Measurements from ENCODE around the gene UBL4B. TPM values are rescaled to one million over a fixed set of nuclear protein-coding genes. Genes with fewer than 3 reads are reported as not detected.
A peak's percentile ranks its signal among the peaks of the same experiment; 100 is the strongest.

UBL4B gene
- polyA plus RNA-seq, 1 experiment = 34.8 TPM

DNA sequence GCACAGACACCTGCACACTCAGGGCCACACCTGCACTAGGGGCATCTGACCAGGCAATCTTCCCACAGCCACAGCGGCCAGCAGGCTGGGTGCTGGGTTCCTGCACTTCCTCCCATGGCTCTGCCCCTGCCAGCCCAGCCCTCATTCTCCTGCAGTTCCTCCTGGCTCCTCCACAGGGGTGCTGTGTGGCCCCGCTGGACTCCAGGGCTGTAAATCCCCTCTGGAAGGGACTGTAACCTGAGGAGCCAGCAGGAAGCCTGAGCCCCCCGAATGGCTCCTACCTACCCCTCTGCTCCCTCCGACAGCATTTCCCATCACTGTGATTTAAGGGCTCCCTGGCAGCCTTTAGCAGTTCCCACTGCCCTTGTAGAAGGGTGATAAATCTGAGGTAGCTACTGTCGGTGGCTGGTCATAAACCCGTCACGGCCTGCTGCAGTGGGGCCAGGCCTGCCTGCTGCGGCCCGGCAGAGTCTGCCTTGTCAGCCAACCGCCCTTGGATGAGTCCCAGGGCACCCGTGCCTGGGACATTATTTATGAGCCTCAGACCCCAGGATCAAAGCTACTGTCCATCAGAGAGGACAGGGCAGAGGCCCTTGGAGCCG lies 8.8 kb downstream of the UBL4B start:
- DNase-seq (ENCODE audit: low read depth) = no peak
- Histone ChIP-seq H3K27me3 (ENCODE audit: control insufficient read depth, insufficient read depth, low read length) (no peaks in the 10 kb centered on the region), H3K36me3 (ENCODE audit: control insufficient read depth, insufficient read depth, low read length) (no peaks in the 10 kb centered on the region), H3K4me3 (ENCODE audit: low read depth, low read length) (no peak overlapping the region)
- TF ChIP-seq, protein P1, sequence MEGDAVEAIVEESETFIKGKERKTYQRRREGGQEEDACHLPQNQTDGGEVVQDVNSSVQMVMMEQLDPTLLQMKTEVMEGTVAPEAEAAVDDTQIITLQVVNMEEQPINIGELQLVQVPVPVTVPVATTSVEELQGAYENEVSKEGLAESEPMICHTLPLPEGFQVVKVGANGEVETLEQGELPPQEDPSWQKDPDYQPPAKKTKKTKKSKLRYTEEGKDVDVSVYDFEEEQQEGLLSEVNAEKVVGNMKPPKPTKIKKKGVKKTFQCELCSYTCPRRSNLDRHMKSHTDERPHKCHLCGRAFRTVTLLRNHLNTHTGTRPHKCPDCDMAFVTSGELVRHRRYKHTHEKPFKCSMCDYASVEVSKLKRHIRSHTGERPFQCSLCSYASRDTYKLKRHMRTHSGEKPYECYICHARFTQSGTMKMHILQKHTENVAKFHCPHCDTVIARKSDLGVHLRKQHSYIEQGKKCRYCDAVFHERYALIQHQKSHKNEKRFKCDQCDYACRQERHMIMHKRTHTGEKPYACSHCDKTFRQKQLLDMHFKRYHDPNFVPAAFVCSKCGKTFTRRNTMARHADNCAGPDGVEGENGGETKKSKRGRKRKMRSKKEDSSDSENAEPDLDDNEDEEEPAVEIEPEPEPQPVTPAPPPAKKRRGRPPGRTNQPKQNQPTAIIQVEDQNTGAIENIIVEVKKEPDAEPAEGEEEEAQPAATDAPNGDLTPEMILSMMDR (IDR thresholded peaks at IDR 0.05; ENCODE audit: insufficient read depth, low read depth, low read length) = no peak
- ChIA-PET CTCF (interaction anchor here (1.0 to 1.2 kb wide), 2 partner anchors 8 to 91 kb away, joined by 3 read pairs; no protein-coding TSS in a partner anchor), POLR2A (no interaction called here)

DNA sequence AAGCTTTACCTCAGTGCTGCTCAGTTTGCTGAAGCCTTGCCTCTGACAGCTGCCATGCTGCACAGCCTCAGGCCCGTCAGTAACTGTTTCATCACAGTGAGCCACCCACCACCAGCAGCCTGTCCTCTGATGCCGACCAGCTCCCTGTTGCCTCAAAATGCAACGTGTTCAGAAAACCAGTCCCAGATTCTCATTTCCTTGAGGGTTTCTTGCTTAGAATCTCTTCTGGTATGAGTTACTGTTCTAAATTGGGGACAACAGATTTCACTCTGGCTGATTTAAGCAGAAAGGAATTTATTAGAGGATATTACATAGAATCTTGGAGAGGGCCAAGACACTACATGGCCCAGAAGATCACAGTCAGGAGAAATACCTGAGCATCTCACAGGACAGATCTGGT lies 11.0 kb downstream of the UBL4B start:
- Histone ChIP-seq H3K27me3 (ENCODE audit: control insufficient read depth, insufficient read depth, low read length) (peaks cover 2% of the 10 kb centered on the region), H3K4me3 (ENCODE audit: low read depth, low read length) (no peak overlapping the region), H3K36me3 (ENCODE audit: control insufficient read depth, insufficient read depth, low read length) (no peaks in the 10 kb centered on the region)
- ChIA-PET POLR2A (no interaction called here), CTCF (interaction anchor here (0.6 to 1.5 kb wide), 10 partner anchors 11 to 288 kb away, joined by 3 to 4 read pairs (median 3); no protein-coding TSS in a partner anchor)
- TF ChIP-seq, protein P1 (IDR thresholded peaks at IDR 0.05; ENCODE audit: insufficient read depth, low read depth, low read length) = no peak
- DNase-seq (ENCODE audit: low read depth) = peak; percentile 65

- ChIA-PET POLR2A (no interaction called here), CTCF (interaction anchor here (1.4 to 2.6 kb wide), 3 partner anchors 10 to 74 kb away, joined by 4 to 6 read pairs (median 5); no protein-coding TSS in a partner anchor)
- no peak for DNase-seq (ENCODE audit: low read depth)
- H3K4me3 ChIP-seq (ENCODE audit: low read depth, low read length) = no peak overlapping the region
- peaks cover 16% of the 10 kb centered on the region for H3K27me3 ChIP-seq (ENCODE audit: control insufficient read depth, insufficient read depth, low read length)
- H3K36me3 ChIP-seq (ENCODE audit: control insufficient read depth, insufficient read depth, low read length) = no peaks in the 10 kb centered on the region
- TF ChIP-seq, protein P1 (IDR thresholded peaks at IDR 0.05; ENCODE audit: insufficient read depth, low read depth, low read length) = no peak
Measured at GRCh38 chr1:110125810-110126209, 13.6 kb downstream of the UBL4B start.

- CTCF ChIA-PET = no interaction called here
- POLR2A ChIA-PET = no interaction called here
- Histone ChIP-seq H3K4me3 (ENCODE audit: low read depth, low read length) (no peak overlapping the region), H3K27me3 (ENCODE audit: control insufficient read depth, insufficient read depth, low read length) (peaks cover 21% of the 10 kb centered on the region), H3K36me3 (ENCODE audit: control insufficient read depth, insufficient read depth, low read length) (no peaks in the 10 kb centered on the region)
- DNase-seq (ENCODE audit: low read depth) = no peak
- TF ChIP-seq, protein P1 (IDR thresholded peaks at IDR 0.05; ENCODE audit: insufficient read depth, low read depth, low read length) = peak; percentile 23; the same call in 1 of the 2 replicates
Measured at GRCh38 chr1:110130113-110130591, 17.9 kb downstream of the UBL4B start.

GRCh38 chr1:110130989-110131388 lies 18.7 kb downstream of the UBL4B start:
- H3K36me3 ChIP-seq (ENCODE audit: control insufficient read depth, insufficient read depth, low read length) = no peaks in the 10 kb centered on the region
- ChIA-PET POLR2A (no interaction called here), CTCF (interaction anchor here (1.2 kb wide), 1 partner anchor 11 kb away, joined by 5 read pairs; no protein-coding TSS in a partner anchor)
- DNase-seq (ENCODE audit: low read depth) = no peak
- TF ChIP-seq, protein P1 (IDR thresholded peaks at IDR 0.05; ENCODE audit: insufficient read depth, low read depth, low read length) = no peak
- no peak overlapping the region for H3K4me3 ChIP-seq (ENCODE audit: low read depth, low read length)
- H3K27me3 ChIP-seq (ENCODE audit: control insufficient read depth, insufficient read depth, low read length) = peaks cover 21% of the 10 kb centered on the region
